Transverse colon (tissue), 4 donors: ENCODE measurements around the gene SHISAL1.

Experiments used
- EP300 ChIP-seq: sonication (generic); formaldehyde crosslinking; IDR thresholded peaks from one replicate; pipeline ENCODE4 v1.6.1; 2017; ENCODE audit warnings: antibody characterized with exemption, low read depth
- POLR2A ChIP-seq: fragments of 450-650 bp; IDR thresholded peaks from one replicate; pipeline ENCODE4 v1.6.1; 2016; ENCODE audit warnings: antibody characterized with exemption, mild to moderate bottlenecking, moderate library complexity
- POLR2AphosphoS5 ChIP-seq, 3 donors: sonication (generic); formaldehyde crosslinking; IDR thresholded peaks; one replicate each; pipeline ENCODE4 v1.6.1; 2016; ENCODE audit warnings: antibody characterized with exemption in 3 of 3
- TF ChIP-seq, protein P1 (sequence below), 5 experiments: fragments of 200-600 bp in 3 of 5; fragments of 450-650 bp in 2 of 5; sonication (generic) in 3 of 5; IDR thresholded peaks; 1 replicate in 2 of 5; 2 replicates in 3 of 5; pipeline ENCODE4 v1.5.1; 2016 to 2017; ENCODE audit warnings: antibody characterized with exemption in 5 of 5, inconsistent platforms in 3 of 5, mild to moderate bottlenecking in 2 of 5, moderate library complexity in 1 of 5

DNA sequence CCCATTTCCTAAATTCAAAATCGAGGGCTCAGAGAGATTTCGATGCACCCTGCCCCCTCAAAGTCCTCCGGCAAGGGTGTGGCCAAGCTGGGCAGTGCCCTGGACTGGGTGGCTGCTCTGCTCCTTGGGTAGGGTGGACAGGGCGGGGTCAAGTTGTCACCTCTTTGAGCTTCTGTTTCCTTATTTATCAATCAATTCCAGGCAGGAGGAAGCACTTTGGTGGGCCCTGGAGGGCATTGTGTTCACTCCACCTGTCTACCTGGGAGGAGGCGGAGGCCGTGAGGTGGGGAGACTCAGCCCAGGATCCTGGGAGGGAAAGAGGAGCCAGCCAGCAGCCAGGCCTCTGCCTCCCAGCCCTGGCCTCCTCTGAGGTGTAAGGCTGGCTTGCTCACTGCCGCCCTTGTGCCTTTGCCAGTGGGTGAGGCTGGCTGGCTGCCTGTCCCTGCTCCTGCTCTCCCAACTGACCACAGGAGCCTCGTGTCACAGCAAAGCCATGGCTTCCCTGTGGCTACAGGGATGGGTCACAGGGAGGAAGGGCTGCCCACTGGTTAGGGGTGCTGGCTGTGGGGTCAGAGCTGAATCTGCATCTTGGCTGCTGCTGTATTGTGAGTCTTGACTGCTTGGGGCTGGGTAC lies 25.5 kb upstream of the SHISAL1 start:
- TF ChIP-seq POLR2A: no peak
- TF ChIP-seq, protein P1, sequence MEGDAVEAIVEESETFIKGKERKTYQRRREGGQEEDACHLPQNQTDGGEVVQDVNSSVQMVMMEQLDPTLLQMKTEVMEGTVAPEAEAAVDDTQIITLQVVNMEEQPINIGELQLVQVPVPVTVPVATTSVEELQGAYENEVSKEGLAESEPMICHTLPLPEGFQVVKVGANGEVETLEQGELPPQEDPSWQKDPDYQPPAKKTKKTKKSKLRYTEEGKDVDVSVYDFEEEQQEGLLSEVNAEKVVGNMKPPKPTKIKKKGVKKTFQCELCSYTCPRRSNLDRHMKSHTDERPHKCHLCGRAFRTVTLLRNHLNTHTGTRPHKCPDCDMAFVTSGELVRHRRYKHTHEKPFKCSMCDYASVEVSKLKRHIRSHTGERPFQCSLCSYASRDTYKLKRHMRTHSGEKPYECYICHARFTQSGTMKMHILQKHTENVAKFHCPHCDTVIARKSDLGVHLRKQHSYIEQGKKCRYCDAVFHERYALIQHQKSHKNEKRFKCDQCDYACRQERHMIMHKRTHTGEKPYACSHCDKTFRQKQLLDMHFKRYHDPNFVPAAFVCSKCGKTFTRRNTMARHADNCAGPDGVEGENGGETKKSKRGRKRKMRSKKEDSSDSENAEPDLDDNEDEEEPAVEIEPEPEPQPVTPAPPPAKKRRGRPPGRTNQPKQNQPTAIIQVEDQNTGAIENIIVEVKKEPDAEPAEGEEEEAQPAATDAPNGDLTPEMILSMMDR (IDR thresholded peaks at IDR 0.05): no peak
- TF ChIP-seq EP300: no peak
- TF ChIP-seq POLR2AphosphoS5 (IDR thresholded peaks at IDR 0.05): no peak
